ENCODE data around the gene PDGFRB.

PDGFRB gene

GRCh38 chr5:150184990-150185912, 29.6 kb upstream of the PDGFRB start:
- Histone ChIP-seq H3K4me3 (IDR thresholded peaks at IDR 0.05; ENCODE audit: insufficient read depth, low read depth, low read length) (no peak overlapping the region), H3K27ac (no peak overlapping the region), H3K4me1 (ENCODE audit: low read depth, poor library complexity, severe bottlenecking) (no peaks in the 10 kb centered on the region), H3K27me3 (ENCODE audit: insufficient read depth, low read depth) (no peaks in the 10 kb centered on the region), H4K20me1 (ENCODE audit: insufficient read depth) (no peaks in the 10 kb centered on the region), H3K36me3 (ENCODE audit: insufficient read depth) (no peaks in the 10 kb centered on the region), H2AFZ (ENCODE audit: low read depth) (no peak overlapping the region), H3K9ac (no peak overlapping the region), H3K4me2 (no peak overlapping the region), H3K79me2 (ENCODE audit: insufficient read depth, low read depth) (no peaks in the 10 kb centered on the region)
- no peak for TF ChIP-seq CTCF (conservative IDR thresholded peaks at IDR 0.05; ENCODE audit: low read depth, low read length)

- no peak overlapping the region for H3K4me2 ChIP-seq
- no peaks in the 10 kb centered on the region for H4K20me1 ChIP-seq (ENCODE audit: insufficient read depth)
- H2AFZ ChIP-seq (ENCODE audit: low read depth): no peak overlapping the region
- no peak overlapping the region for H3K4me3 ChIP-seq (IDR thresholded peaks at IDR 0.05; ENCODE audit: insufficient read depth, low read depth, low read length)
- no peak for TF ChIP-seq CTCF (conservative IDR thresholded peaks at IDR 0.05; ENCODE audit: low read depth, low read length)
- no peak overlapping the region for H3K9ac ChIP-seq
- no peaks in the 10 kb centered on the region for H3K79me2 ChIP-seq (ENCODE audit: insufficient read depth, low read depth)
- H3K27ac ChIP-seq: no peak overlapping the region
- no peaks in the 10 kb centered on the region for H3K36me3 ChIP-seq (ENCODE audit: insufficient read depth)
- no peaks in the 10 kb centered on the region for H3K4me1 ChIP-seq (ENCODE audit: low read depth, poor library complexity, severe bottlenecking)
- no peaks in the 10 kb centered on the region for H3K27me3 ChIP-seq (ENCODE audit: insufficient read depth, low read depth)
These were observed 28.4 kb upstream of the PDGFRB start for GRCh38 chr5:150184006-150184405.

- H3K4me3 ChIP-seq (IDR thresholded peaks at IDR 0.05; ENCODE audit: insufficient read depth, low read depth, low read length): no peak overlapping the region
- H3K36me3 ChIP-seq (ENCODE audit: insufficient read depth): no peaks in the 10 kb centered on the region
- no peak overlapping the region for H2AFZ ChIP-seq (ENCODE audit: low read depth)
- H3K4me2 ChIP-seq: no peak overlapping the region
- no peaks in the 10 kb centered on the region for H3K79me2 ChIP-seq (ENCODE audit: insufficient read depth, low read depth)
- H4K20me1 ChIP-seq (ENCODE audit: insufficient read depth): no peaks in the 10 kb centered on the region
- no peaks in the 10 kb centered on the region for H3K27me3 ChIP-seq (ENCODE audit: insufficient read depth, low read depth)
- no peaks in the 10 kb centered on the region for H3K4me1 ChIP-seq (ENCODE audit: low read depth, poor library complexity, severe bottlenecking)
- TF ChIP-seq CTCF (conservative IDR thresholded peaks at IDR 0.05; ENCODE audit: low read depth, low read length): no peak
- H3K27ac ChIP-seq: no peak overlapping the region
- no peak overlapping the region for H3K9ac ChIP-seq
These were observed 27.8 kb upstream of the PDGFRB start for GRCh38 chr5:150183436-150183835.

- Histone ChIP-seq H3K27ac (no peak overlapping the region), H3K27me3 (ENCODE audit: insufficient read depth, low read depth) (no peaks in the 10 kb centered on the region), H3K36me3 (ENCODE audit: insufficient read depth) (no peaks in the 10 kb centered on the region), H4K20me1 (ENCODE audit: insufficient read depth) (no peaks in the 10 kb centered on the region), H3K9ac (no peak overlapping the region), H3K4me2 (no peak overlapping the region), H3K4me1 (ENCODE audit: low read depth, poor library complexity, severe bottlenecking) (no peaks in the 10 kb centered on the region), H2AFZ (ENCODE audit: low read depth) (no peak overlapping the region), H3K4me3 (IDR thresholded peaks at IDR 0.05; ENCODE audit: insufficient read depth, low read depth, low read length) (no peak overlapping the region), H3K79me2 (ENCODE audit: insufficient read depth, low read depth) (no peaks in the 10 kb centered on the region)
- TF ChIP-seq CTCF (conservative IDR thresholded peaks at IDR 0.05; ENCODE audit: low read depth, low read length): no peak
These were observed 27.1 kb upstream of the PDGFRB start for GRCh38 chr5:150182774-150183173.
